HepG2 (cell line): ENCODE data around the gene TM4SF5. TPM values are rescaled to one million over a fixed set of nuclear protein-coding genes. Genes with fewer than 3 reads are reported as not detected.

Experiments
- AKAP8 ChIP-seq: sonication (generic); formaldehyde crosslinking; IDR thresholded peaks from 2 replicates; pipeline ENCODE4 v1.5.1; 2020; ENCODE audit warnings: mild to moderate bottlenecking, missing genetic modification reagents
- CREBL2 ChIP-seq: sonication (generic); formaldehyde crosslinking; IDR thresholded peaks from 2 replicates; pipeline ENCODE4 v1.8.1; 2023; ENCODE audit warnings: missing genetic modification reagents, mild to moderate bottlenecking, borderline replicate concordance
- DR1 ChIP-seq: sonication (generic); formaldehyde crosslinking; IDR thresholded peaks from 2 replicates; pipeline ENCODE4 v1.8.0; 2021; ENCODE audit warnings: mild to moderate bottlenecking, missing genetic modification reagents, inconsistent platforms
- EEA1 ChIP-seq: sonication (generic); formaldehyde crosslinking; IDR thresholded peaks from 2 replicates; pipeline ENCODE4 v1.5.1; 2020; ENCODE audit warnings: mild to moderate bottlenecking, missing genetic modification reagents, borderline replicate concordance
- HOXA9 ChIP-seq: sonication (generic); formaldehyde crosslinking; IDR thresholded peaks from 2 replicates; pipeline ENCODE4 v1.8.1; 2022; ENCODE audit warnings: missing genetic modification reagents, mild to moderate bottlenecking, moderate library complexity, borderline replicate concordance
- KLF15 ChIP-seq: sonication (generic); formaldehyde crosslinking; IDR thresholded peaks from 2 replicates; pipeline ENCODE4 v1.8.1; 2023; ENCODE audit warnings: borderline replicate concordance, mild to moderate bottlenecking, inconsistent platforms, missing genetic modification reagents, mixed read lengths
- LCORL ChIP-seq, 2 experiments: fragments of 450-650 bp in 1 of 2; sonication (generic) in 1 of 2; formaldehyde crosslinking in 1 of 2; IDR thresholded peaks; 2 replicates each; pipeline versions ENCODE4 v1.5.0 to v1.6.1; 2017 to 2020; ENCODE audit warnings: antibody characterized with exemption in 1 of 2, missing genetic modification reagents in 1 of 2
- MEIS2 ChIP-seq: sonication (generic); formaldehyde crosslinking; IDR thresholded peaks from 2 replicates; pipeline ENCODE4 v1.9.0; 2021; ENCODE audit warnings: mild to moderate bottlenecking, missing genetic modification reagents
- MIER2 ChIP-seq: IDR thresholded peaks from 2 replicates; pipeline ENCODE4 v1.6.1; 2016; ENCODE audit warnings: missing biosample characterization, missing genetic modification reagents
- NKX3-1 ChIP-seq: sonication (generic); formaldehyde crosslinking; IDR thresholded peaks from 2 replicates; pipeline ENCODE4 v1.5.0; 2020; ENCODE audit warnings: missing genetic modification reagents
- PCBP2 ChIP-seq: fragments of 200-400 bp; formaldehyde crosslinking; optimal IDR thresholded peaks from 2 replicates; pipeline ENCODE3; 2018; ENCODE audit warnings: low read length, low read depth; ENCODE audit not compliant: poor library complexity, severe bottlenecking
- PLRG1 ChIP-seq: fragments of 450-650 bp; conservative IDR thresholded peaks from 2 replicates; pipeline ENCODE4 v1.6.1; 2016
- REPIN1 ChIP-seq: sonication (generic); formaldehyde crosslinking; IDR thresholded peaks from 2 replicates; pipeline ENCODE4 v1.8.0; 2022; ENCODE audit warnings: missing genetic modification reagents, low read depth, mild to moderate bottlenecking, borderline replicate concordance
- SCMH1 ChIP-seq: sonication (generic); formaldehyde crosslinking; IDR thresholded peaks from 2 replicates; pipeline ENCODE4 v1.9.0; 2021; ENCODE audit warnings: missing genetic modification reagents, mild to moderate bottlenecking, borderline replicate concordance
- SIN3B ChIP-seq: fragments of 150-350 bp; IDR thresholded peaks from 2 replicates; pipeline ENCODE4 v1.6.1; 2014; ENCODE audit warnings: low read length
- SUZ12 ChIP-seq: fragments of 150-350 bp; IDR thresholded peaks from 2 replicates; pipeline ENCODE4 v1.6.1; 2014; ENCODE audit warnings: low read depth, low read length
- TFDP1 ChIP-seq: IDR thresholded peaks from 2 replicates; pipeline ENCODE4 v1.6.1; 2016; ENCODE audit warnings: missing compliant biosample characterization, missing genetic modification reagents, borderline replicate concordance
- WIZ ChIP-seq: sonication (generic); formaldehyde crosslinking; IDR thresholded peaks from 2 replicates; pipeline ENCODE4 v1.5.1; 2020; ENCODE audit warnings: mild to moderate bottlenecking, missing genetic modification reagents
- ZNF282 ChIP-seq: fragments of 450-650 bp; IDR thresholded peaks from 2 replicates; pipeline ENCODE4 v1.6.1; 2018; ENCODE audit not compliant: partially characterized antibody
- ZNF333 ChIP-seq: sonication (generic); formaldehyde crosslinking; IDR thresholded peaks from 2 replicates; pipeline ENCODE4 v1.4.0; 2020; ENCODE audit warnings: mild to moderate bottlenecking, missing genetic modification reagents, borderline replicate concordance
- ZNF350 ChIP-seq: sonication (generic); formaldehyde crosslinking; IDR thresholded peaks from 2 replicates; pipeline ENCODE4 v1.4.0; 2020; ENCODE audit warnings: mild to moderate bottlenecking, low read depth, missing genetic modification reagents, borderline replicate concordance
- ZNF530 ChIP-seq: sonication (generic); formaldehyde crosslinking; IDR thresholded peaks from 2 replicates; pipeline ENCODE4 v1.5.0; 2020; ENCODE audit warnings: low read depth, mild to moderate bottlenecking, missing genetic modification reagents
- polyA plus RNA-seq, 8 experiments: library from polyadenylated mRNA; depleted of rRNA in 3 of 8; stranded (reverse) in 7 of 8; unstranded in 1 of 8; fragments of >200 nt; fragmentation: Illumina TruSeq in 4 of 8; extraction: Trizol in 4 of 8; gene quantifications; 2 replicates each; pipeline versions ENCODE4 v1.2.1 to v1.2.3, GENCODE V29; 2011 to 2016; ENCODE audit warnings: low read depth in 4 of 8, missing spikeins in 1 of 8, mixed read lengths in 1 of 8; ENCODE audit not compliant: insufficient read depth in 1 of 8
- total RNA-seq, 5 experiments: library from RNA; depleted of rRNA; stranded (reverse); fragments of >200 nt; fragmentation: Illumina TruSeq; extraction: Trizol; gene quantifications; 2 replicates each; pipeline ENCODE4 v1.2.3, GENCODE V29; 2016; ENCODE audit warnings: low read depth in 1 of 5
- TF ChIP-seq, protein P1 (sequence below): sonication (generic); formaldehyde crosslinking; IDR thresholded peaks from 2 replicates; pipeline ENCODE4 v1.4.0; 2020; ENCODE audit warnings: mild to moderate bottlenecking, missing genetic modification reagents, borderline replicate concordance
- TF ChIP-seq, protein P2 (sequence below): sonication (generic); formaldehyde crosslinking; IDR thresholded peaks from 2 replicates; pipeline ENCODE4 v1.5.0; 2020; ENCODE audit warnings: mild to moderate bottlenecking, missing genetic modification reagents

The TM4SF5 gene
- total and polyA plus RNA-seq, 2 of the 13 experiments (the other 11 are each of a cell fraction or from before 2014, with no cell fraction given), result 30.1 to 126 TPM

GRCh38 chr17:4734857-4735475 is 36.7 kb upstream of the TM4SF5 start (continued):
- TF ChIP-seq CREBL2 (CRISPR knock-in tag), result no peak
- no peak for TF ChIP-seq ZNF333 (CRISPR knock-in tag)
- no peak for TF ChIP-seq ZNF530 (CRISPR knock-in tag)
- peak; percentile 47; the same call in 1 of the 2 replicates for TF ChIP-seq ZNF350 (CRISPR knock-in tag)
- TF ChIP-seq DR1 (CRISPR knock-in tag), result no peak
- TF ChIP-seq MIER2, result no peak
- no peak for TF ChIP-seq PCBP2
- no peak for TF ChIP-seq NKX3-1 (CRISPR knock-in tag)
- no peak for TF ChIP-seq MEIS2 (CRISPR knock-in tag)
- no peak for TF ChIP-seq WIZ (CRISPR knock-in tag)
- no peak for TF ChIP-seq SCMH1
- no peak for TF ChIP-seq SUZ12
- TF ChIP-seq ZNF282, result no peak
- TF ChIP-seq, protein P1, sequence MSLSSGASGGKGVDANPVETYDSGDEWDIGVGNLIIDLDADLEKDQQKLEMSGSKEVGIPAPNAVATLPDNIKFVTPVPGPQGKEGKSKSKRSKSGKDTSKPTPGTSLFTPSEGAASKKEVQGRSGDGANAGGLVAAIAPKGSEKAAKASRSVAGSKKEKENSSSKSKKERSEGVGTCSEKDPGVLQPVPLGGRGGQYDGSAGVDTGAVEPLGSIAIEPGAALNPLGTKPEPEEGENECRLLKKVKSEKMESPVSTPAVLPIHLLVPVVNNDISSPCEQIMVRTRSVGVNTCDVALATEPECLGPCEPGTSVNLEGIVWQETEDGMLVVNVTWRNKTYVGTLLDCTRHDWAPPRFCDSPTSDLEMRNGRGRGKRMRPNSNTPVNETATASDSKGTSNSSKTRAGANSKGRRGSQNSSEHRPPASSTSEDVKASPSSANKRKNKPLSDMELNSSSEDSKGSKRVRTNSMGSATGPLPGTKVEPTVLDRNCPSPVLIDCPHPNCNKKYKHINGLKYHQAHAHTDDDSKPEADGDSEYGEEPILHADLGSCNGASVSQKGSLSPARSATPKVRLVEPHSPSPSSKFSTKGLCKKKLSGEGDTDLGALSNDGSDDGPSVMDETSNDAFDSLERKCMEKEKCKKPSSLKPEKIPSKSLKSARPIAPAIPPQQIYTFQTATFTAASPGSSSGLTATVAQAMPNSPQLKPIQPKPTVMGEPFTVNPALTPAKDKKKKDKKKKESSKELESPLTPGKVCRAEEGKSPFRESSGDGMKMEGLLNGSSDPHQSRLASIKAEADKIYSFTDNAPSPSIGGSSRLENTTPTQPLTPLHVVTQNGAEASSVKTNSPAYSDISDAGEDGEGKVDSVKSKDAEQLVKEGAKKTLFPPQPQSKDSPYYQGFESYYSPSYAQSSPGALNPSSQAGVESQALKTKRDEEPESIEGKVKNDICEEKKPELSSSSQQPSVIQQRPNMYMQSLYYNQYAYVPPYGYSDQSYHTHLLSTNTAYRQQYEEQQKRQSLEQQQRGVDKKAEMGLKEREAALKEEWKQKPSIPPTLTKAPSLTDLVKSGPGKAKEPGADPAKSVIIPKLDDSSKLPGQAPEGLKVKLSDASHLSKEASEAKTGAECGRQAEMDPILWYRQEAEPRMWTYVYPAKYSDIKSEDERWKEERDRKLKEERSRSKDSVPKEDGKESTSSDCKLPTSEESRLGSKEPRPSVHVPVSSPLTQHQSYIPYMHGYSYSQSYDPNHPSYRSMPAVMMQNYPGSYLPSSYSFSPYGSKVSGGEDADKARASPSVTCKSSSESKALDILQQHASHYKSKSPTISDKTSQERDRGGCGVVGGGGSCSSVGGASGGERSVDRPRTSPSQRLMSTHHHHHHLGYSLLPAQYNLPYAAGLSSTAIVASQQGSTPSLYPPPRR (CRISPR knock-in tag), result peak; percentile 60; the same call in 1 of the 2 replicates
- TF ChIP-seq AKAP8 (CRISPR knock-in tag), result no peak
- no peak for TF ChIP-seq SIN3B
- TF ChIP-seq REPIN1 (CRISPR knock-in tag), result peak; percentile 43; the same call in 1 of the 2 replicates
- no peak for TF ChIP-seq PLRG1
- TF ChIP-seq KLF15 (CRISPR knock-in tag), result no peak
- no peak for TF ChIP-seq LCORL (IDR thresholded peaks at IDR 0.05)
- no peak for TF ChIP-seq LCORL (CRISPR knock-in tag; IDR thresholded peaks at IDR 0.05)
- TF ChIP-seq, protein P2, sequence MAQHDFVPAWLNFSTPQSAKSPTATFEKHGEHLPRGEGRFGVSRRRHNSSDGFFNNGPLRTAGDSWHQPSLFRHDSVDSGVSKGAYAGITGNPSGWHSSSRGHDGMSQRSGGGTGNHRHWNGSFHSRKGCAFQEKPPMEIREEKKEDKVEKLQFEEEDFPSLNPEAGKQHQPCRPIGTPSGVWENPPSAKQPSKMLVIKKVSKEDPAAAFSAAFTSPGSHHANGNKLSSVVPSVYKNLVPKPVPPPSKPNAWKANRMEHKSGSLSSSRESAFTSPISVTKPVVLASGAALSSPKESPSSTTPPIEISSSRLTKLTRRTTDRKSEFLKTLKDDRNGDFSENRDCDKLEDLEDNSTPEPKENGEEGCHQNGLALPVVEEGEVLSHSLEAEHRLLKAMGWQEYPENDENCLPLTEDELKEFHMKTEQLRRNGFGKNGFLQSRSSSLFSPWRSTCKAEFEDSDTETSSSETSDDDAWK (CRISPR knock-in tag), result no peak
- no peak for TF ChIP-seq EEA1 (CRISPR knock-in tag)
- TF ChIP-seq TFDP1, result no peak
- TF ChIP-seq HOXA9 (CRISPR knock-in tag), result no peak
